H1 (cell line): ENCODE results near the gene TTLL5. TPM values are rescaled to one million over a fixed set of nuclear protein-coding genes. Genes with fewer than 3 reads are reported as not detected.

Source experiments
- CTBP2 ChIP-seq: IDR thresholded peaks from 2 replicates; pipeline ENCODE4 v1.7.0; 2011; ENCODE audit warnings: borderline replicate concordance, mild to moderate bottlenecking, moderate library complexity, mixed read lengths, low read length; ENCODE audit not compliant: insufficient read depth, insufficient read length
- EGR1 ChIP-seq: IDR thresholded peaks from 2 replicates; pipeline ENCODE4 v1.6.1; 2011; ENCODE audit warnings: low read depth, low read length, borderline replicate concordance
- EP300 ChIP-seq, 2 experiments: IDR thresholded peaks; 1 replicate in 1 of 2; 2 replicates in 1 of 2; pipeline ENCODE4 v1.6.1; 2011 to 2012; ENCODE audit warnings: low read depth in 2 of 2, low read length in 2 of 2, mild to moderate bottlenecking in 2 of 2, borderline replicate concordance in 1 of 2, inconsistent platforms in 1 of 2, moderate library complexity in 1 of 2
- JUND ChIP-seq: IDR thresholded peaks from 2 replicates; pipeline ENCODE4 v1.6.1; 2011; ENCODE audit warnings: mild to moderate bottlenecking, improper control_type of control experiment, low read length
- POU5F1 ChIP-seq: IDR thresholded peaks from 2 replicates; pipeline ENCODE4 v1.6.1; 2011; ENCODE audit warnings: low read depth, mild to moderate bottlenecking, low read length, moderate library complexity
- SP1 ChIP-seq: IDR thresholded peaks from 2 replicates; pipeline ENCODE4 v1.6.1; 2011; ENCODE audit warnings: low read depth, low read length
- SP4 ChIP-seq: IDR thresholded peaks from 2 replicates; pipeline ENCODE4 v1.6.1; 2012; ENCODE audit warnings: low read length, inconsistent platforms
- TAF1 ChIP-seq: IDR thresholded peaks from 2 replicates; pipeline ENCODE4 v1.6.1; 2011; ENCODE audit warnings: mild to moderate bottlenecking, low read depth, low read length
- polyA plus RNA-seq, 7 experiments: library from polyadenylated mRNA; depleted of rRNA in 3 of 7; stranded (reverse) in 5 of 7; unstranded in 2 of 7; fragments of >200 nt in 5 of 7; fragments of 200-250 nt in 2 of 7; gene quantifications; 1 replicate in 5 of 7; 2 replicates in 1 of 7; 4 replicates in 1 of 7; pipeline versions ENCODE4 v1.2.1 to v1.2.3, GENCODE V29; 2011 to 2013; ENCODE audit warnings: missing spikeins in 2 of 7, mixed read lengths in 2 of 7
- total RNA-seq: library from RNA; stranded (reverse); fragmentation: NEBNext Ultra II Directional; extraction: Animal tissue kit (Norgen Biotek cat#: 25700); gene quantifications from 2 replicates; pipeline ENCODE4 v1.2.1, GENCODE V29; 2021
- TF ChIP-seq, protein P1 (sequence below): fragments of 300-600 bp; sonication (generic); IDR thresholded peaks from 2 replicates; pipeline ENCODE4 v1.7.1; 2012; ENCODE audit warnings: low read length, moderate library complexity, mild to moderate bottlenecking, inconsistent platforms; ENCODE audit not compliant: insufficient replicate concordance
- TF ChIP-seq, protein P2 (sequence below), 3 experiments: IDR thresholded peaks; 1 replicate in 2 of 3; 2 replicates in 1 of 3; pipeline versions ENCODE4 v1.5.1 to v1.6.1; 2011; ENCODE audit warnings: low read length in 3 of 3, mild to moderate bottlenecking in 3 of 3, inconsistent platforms in 2 of 3, low read depth in 1 of 3, moderate library complexity in 1 of 3; ENCODE audit not compliant: insufficient read depth in 1 of 3; ENCODE audit errors: control extremely low read depth in 1 of 3

Gene TTLL5
- total and polyA plus RNA-seq, 2 of the 8 experiments (the other 6 are each of a cell fraction or from before 2014, with no cell fraction given): 16.1 to 45.9 TPM

DNA sequence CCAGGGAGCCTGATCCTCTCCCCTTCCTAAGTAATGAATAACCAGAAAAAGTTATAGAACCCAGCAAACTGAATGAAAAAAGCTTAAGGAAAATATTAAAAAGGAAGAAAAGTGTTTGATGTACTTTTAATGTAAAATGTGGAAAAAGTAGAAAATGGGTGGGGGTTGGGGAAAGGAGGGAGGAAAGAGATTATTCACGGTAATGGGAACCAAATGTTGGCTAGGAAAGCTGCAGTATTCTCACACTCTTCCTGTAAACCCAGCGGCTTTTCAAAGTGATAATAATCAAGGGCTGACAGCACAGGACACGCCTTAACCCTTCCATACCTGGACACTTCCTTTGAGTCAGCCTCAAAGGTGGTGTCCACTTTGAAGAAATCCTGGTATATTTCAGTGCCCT, 181.5 kb downstream of the TTLL5 start (continued):
- TF ChIP-seq, protein P1, sequence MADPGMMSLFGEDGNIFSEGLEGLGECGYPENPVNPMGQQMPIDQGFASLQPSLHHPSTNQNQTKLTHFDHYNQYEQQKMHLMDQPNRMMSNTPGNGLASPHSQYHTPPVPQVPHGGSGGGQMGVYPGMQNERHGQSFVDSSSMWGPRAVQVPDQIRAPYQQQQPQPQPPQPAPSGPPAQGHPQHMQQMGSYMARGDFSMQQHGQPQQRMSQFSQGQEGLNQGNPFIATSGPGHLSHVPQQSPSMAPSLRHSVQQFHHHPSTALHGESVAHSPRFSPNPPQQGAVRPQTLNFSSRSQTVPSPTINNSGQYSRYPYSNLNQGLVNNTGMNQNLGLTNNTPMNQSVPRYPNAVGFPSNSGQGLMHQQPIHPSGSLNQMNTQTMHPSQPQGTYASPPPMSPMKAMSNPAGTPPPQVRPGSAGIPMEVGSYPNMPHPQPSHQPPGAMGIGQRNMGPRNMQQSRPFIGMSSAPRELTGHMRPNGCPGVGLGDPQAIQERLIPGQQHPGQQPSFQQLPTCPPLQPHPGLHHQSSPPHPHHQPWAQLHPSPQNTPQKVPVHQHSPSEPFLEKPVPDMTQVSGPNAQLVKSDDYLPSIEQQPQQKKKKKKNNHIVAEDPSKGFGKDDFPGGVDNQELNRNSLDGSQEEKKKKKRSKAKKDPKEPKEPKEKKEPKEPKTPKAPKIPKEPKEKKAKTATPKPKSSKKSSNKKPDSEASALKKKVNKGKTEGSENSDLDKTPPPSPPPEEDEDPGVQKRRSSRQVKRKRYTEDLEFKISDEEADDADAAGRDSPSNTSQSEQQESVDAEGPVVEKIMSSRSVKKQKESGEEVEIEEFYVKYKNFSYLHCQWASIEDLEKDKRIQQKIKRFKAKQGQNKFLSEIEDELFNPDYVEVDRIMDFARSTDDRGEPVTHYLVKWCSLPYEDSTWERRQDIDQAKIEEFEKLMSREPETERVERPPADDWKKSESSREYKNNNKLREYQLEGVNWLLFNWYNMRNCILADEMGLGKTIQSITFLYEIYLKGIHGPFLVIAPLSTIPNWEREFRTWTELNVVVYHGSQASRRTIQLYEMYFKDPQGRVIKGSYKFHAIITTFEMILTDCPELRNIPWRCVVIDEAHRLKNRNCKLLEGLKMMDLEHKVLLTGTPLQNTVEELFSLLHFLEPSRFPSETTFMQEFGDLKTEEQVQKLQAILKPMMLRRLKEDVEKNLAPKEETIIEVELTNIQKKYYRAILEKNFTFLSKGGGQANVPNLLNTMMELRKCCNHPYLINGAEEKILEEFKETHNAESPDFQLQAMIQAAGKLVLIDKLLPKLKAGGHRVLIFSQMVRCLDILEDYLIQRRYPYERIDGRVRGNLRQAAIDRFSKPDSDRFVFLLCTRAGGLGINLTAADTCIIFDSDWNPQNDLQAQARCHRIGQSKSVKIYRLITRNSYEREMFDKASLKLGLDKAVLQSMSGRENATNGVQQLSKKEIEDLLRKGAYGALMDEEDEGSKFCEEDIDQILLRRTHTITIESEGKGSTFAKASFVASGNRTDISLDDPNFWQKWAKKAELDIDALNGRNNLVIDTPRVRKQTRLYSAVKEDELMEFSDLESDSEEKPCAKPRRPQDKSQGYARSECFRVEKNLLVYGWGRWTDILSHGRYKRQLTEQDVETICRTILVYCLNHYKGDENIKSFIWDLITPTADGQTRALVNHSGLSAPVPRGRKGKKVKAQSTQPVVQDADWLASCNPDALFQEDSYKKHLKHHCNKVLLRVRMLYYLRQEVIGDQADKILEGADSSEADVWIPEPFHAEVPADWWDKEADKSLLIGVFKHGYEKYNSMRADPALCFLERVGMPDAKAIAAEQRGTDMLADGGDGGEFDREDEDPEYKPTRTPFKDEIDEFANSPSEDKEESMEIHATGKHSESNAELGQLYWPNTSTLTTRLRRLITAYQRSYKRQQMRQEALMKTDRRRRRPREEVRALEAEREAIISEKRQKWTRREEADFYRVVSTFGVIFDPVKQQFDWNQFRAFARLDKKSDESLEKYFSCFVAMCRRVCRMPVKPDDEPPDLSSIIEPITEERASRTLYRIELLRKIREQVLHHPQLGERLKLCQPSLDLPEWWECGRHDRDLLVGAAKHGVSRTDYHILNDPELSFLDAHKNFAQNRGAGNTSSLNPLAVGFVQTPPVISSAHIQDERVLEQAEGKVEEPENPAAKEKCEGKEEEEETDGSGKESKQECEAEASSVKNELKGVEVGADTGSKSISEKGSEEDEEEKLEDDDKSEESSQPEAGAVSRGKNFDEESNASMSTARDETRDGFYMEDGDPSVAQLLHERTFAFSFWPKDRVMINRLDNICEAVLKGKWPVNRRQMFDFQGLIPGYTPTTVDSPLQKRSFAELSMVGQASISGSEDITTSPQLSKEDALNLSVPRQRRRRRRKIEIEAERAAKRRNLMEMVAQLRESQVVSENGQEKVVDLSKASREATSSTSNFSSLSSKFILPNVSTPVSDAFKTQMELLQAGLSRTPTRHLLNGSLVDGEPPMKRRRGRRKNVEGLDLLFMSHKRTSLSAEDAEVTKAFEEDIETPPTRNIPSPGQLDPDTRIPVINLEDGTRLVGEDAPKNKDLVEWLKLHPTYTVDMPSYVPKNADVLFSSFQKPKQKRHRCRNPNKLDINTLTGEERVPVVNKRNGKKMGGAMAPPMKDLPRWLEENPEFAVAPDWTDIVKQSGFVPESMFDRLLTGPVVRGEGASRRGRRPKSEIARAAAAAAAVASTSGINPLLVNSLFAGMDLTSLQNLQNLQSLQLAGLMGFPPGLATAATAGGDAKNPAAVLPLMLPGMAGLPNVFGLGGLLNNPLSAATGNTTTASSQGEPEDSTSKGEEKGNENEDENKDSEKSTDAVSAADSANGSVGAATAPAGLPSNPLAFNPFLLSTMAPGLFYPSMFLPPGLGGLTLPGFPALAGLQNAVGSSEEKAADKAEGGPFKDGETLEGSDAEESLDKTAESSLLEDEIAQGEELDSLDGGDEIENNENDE: no peak
- no peak for TF ChIP-seq EGR1
- TF ChIP-seq CTBP2: no peak
- TF ChIP-seq SP4: no peak
- TF ChIP-seq EP300 (IDR thresholded peaks at IDR 0.05; ENCODE audit: borderline replicate concordance in 1 of 2, low read depth in 2 of 2, low read length in 2 of 2): no peak
- no peak for TF ChIP-seq JUND
- TF ChIP-seq SP1: no peak
- TF ChIP-seq TAF1: no peak
- TF ChIP-seq, protein P2, sequence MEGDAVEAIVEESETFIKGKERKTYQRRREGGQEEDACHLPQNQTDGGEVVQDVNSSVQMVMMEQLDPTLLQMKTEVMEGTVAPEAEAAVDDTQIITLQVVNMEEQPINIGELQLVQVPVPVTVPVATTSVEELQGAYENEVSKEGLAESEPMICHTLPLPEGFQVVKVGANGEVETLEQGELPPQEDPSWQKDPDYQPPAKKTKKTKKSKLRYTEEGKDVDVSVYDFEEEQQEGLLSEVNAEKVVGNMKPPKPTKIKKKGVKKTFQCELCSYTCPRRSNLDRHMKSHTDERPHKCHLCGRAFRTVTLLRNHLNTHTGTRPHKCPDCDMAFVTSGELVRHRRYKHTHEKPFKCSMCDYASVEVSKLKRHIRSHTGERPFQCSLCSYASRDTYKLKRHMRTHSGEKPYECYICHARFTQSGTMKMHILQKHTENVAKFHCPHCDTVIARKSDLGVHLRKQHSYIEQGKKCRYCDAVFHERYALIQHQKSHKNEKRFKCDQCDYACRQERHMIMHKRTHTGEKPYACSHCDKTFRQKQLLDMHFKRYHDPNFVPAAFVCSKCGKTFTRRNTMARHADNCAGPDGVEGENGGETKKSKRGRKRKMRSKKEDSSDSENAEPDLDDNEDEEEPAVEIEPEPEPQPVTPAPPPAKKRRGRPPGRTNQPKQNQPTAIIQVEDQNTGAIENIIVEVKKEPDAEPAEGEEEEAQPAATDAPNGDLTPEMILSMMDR (IDR thresholded peaks at IDR 0.05; ENCODE audit: control extremely low read depth in 1 of 3, insufficient read depth in 1 of 3, low read depth in 1 of 3, low read length in 3 of 3): no peak
- TF ChIP-seq POU5F1: no peak
